Loucy (cell line): ENCODE results near the gene GAB1.

Experiments
- EZH2phosphoT487 ChIP-seq: fragments of 200-600 bp; IDR thresholded peaks from 2 replicates; pipeline ENCODE4 v1.6.1; 2018; ENCODE audit warnings: antibody characterized with exemption, mild to moderate bottlenecking, moderate library complexity, borderline replicate concordance
- TF ChIP-seq, protein P1 (sequence below): fragments of 200-600 bp; sonication (generic); conservative IDR thresholded peaks from 2 replicates; pipeline ENCODE4 v1.5.1; 2014; ENCODE audit warnings: mild to moderate bottlenecking, antibody characterized with exemption, low read length

DNA sequence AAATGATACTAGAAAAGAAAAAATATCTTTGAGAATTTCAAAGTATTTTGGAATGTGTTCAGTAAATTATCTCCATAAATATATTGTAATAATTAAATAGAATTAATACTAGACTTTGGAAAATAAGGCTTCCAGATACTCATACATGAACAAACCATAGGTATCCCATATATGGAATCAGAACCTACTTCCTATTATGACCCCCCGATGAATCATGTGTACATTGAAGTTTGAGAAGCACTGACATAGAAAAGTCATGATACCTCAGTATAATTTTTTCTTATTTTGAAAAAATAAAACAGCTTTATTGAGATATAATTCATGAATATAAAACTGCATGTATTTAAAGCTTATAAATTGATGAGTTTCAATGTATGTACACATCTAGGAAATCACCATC lies 149.6 kb downstream of the GAB1 start:
- TF ChIP-seq, protein P1, sequence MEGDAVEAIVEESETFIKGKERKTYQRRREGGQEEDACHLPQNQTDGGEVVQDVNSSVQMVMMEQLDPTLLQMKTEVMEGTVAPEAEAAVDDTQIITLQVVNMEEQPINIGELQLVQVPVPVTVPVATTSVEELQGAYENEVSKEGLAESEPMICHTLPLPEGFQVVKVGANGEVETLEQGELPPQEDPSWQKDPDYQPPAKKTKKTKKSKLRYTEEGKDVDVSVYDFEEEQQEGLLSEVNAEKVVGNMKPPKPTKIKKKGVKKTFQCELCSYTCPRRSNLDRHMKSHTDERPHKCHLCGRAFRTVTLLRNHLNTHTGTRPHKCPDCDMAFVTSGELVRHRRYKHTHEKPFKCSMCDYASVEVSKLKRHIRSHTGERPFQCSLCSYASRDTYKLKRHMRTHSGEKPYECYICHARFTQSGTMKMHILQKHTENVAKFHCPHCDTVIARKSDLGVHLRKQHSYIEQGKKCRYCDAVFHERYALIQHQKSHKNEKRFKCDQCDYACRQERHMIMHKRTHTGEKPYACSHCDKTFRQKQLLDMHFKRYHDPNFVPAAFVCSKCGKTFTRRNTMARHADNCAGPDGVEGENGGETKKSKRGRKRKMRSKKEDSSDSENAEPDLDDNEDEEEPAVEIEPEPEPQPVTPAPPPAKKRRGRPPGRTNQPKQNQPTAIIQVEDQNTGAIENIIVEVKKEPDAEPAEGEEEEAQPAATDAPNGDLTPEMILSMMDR = no peak
- no peak for TF ChIP-seq EZH2phosphoT487
